Left lung (tissue), 10 donors: ENCODE measurements around the gene SLC25A23. TPM values are rescaled to one million over a fixed set of nuclear protein-coding genes. Genes with fewer than 3 reads are reported as not detected.

Experiments used
- ATAC-seq: fragments of 200-7000 bp; cut with Tn5 transposase; one replicate; pipeline ENCODE4 v1.9.1; 2020; ENCODE audit warnings: moderate library complexity
- DNase-seq, 4 donors: peaks; one replicate each; pipeline ENCODE4 v3.0.0-alpha.2; 2013 to 2020
- H3K27ac ChIP-seq, 2 donors: fragments of 200-600 bp; sonication (generic) in 1 of 2; one replicate each; pipeline versions ENCODE4 v1.5.0 to v1.8.0; 2020 to 2021
- H3K27me3 ChIP-seq, 2 donors: fragments of 200-600 bp; sonication (generic) in 1 of 2; one replicate each; pipeline versions ENCODE4 v1.5.0 to v1.8.0; 2020 to 2021
- H3K36me3 ChIP-seq, 2 donors: fragments of 200-600 bp; sonication (generic) in 1 of 2; one replicate each; pipeline versions ENCODE4 v1.5.0 to v1.8.0; 2020 to 2021
- H3K4me1 ChIP-seq, 2 donors: fragments of 200-600 bp; one replicate each; pipeline ENCODE4 v1.8.0; 2021
- H3K4me3 ChIP-seq, 2 donors: fragments of 200-600 bp; sonication (generic) in 1 of 2; one replicate each; pipeline versions ENCODE4 v1.5.0 to v1.8.0; 2020 to 2021; ENCODE audit warnings: mild to moderate bottlenecking in 1 of 2
- H3K9me3 ChIP-seq, 2 donors: fragments of 200-600 bp; sonication (generic) in 1 of 2; one replicate each; pipeline versions ENCODE4 v1.5.0 to v1.8.0; 2020 to 2021
- intact Hi-C, 2 donors: fragments of 100-400 bp; cut with DNase I; formaldehyde crosslinking; loops; one replicate each; pipeline versions ENCODE4 v1.11.2 to v1.14.2; 2022
- polyA plus RNA-seq, 6 donors: library from polyadenylated mRNA; unstranded; fragments of 120-200 nt; gene quantifications; one replicate each; pipeline ENCODE4 v1.2.1, GENCODE V29; 2013; ENCODE audit not compliant: insufficient read length in 6 of 6
- total RNA-seq, 2 donors: library from RNA; stranded (reverse); fragmentation: NEBNext Ultra II Directional; extraction: Animal tissue kit (Norgen Biotek cat#: 25700); gene quantifications; one replicate each; pipeline ENCODE4 v1.2.1, GENCODE V29; 2021
- TF ChIP-seq, protein P1 (sequence below), 2 donors: fragments of 200-600 bp; sonication (generic) in 1 of 2; IDR thresholded peaks; one replicate each; pipeline versions ENCODE4 v1.5.0 to v1.8.0; 2021; ENCODE audit warnings: antibody characterized with exemption in 2 of 2
- donor health status: DM: no; HTN: yes; CAD: no.
- donor health status: DM: no; HTN: no; CAD: no.

SLC25A23 gene
- total and polyA plus RNA-seq, 8 donors: 43.1 to 118 (median 56.1) TPM

DNA sequence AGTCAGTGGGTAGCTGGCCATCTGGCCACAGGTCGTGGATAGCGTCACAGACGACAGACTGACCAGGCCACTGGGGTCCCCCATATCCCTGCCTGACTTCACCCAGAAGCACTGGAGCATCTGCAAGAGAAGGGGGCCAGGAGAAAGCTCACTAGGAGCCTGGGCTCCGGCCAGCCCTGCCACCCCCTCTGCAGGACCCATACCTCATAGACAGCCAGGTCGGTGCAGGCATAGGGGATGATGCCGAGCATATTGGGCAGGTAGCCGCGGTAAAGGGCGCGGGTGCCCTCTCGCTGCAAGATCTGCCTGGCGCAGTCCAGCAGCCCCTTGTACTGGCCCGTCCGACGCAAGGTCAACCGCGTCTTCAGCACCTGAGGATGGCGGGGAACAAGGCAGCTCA is 32.5 kb downstream of the SLC25A23 start:
- TF ChIP-seq, protein P1, sequence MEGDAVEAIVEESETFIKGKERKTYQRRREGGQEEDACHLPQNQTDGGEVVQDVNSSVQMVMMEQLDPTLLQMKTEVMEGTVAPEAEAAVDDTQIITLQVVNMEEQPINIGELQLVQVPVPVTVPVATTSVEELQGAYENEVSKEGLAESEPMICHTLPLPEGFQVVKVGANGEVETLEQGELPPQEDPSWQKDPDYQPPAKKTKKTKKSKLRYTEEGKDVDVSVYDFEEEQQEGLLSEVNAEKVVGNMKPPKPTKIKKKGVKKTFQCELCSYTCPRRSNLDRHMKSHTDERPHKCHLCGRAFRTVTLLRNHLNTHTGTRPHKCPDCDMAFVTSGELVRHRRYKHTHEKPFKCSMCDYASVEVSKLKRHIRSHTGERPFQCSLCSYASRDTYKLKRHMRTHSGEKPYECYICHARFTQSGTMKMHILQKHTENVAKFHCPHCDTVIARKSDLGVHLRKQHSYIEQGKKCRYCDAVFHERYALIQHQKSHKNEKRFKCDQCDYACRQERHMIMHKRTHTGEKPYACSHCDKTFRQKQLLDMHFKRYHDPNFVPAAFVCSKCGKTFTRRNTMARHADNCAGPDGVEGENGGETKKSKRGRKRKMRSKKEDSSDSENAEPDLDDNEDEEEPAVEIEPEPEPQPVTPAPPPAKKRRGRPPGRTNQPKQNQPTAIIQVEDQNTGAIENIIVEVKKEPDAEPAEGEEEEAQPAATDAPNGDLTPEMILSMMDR (IDR thresholded peaks at IDR 0.05): no peak
- no peak for ATAC-seq

DNA sequence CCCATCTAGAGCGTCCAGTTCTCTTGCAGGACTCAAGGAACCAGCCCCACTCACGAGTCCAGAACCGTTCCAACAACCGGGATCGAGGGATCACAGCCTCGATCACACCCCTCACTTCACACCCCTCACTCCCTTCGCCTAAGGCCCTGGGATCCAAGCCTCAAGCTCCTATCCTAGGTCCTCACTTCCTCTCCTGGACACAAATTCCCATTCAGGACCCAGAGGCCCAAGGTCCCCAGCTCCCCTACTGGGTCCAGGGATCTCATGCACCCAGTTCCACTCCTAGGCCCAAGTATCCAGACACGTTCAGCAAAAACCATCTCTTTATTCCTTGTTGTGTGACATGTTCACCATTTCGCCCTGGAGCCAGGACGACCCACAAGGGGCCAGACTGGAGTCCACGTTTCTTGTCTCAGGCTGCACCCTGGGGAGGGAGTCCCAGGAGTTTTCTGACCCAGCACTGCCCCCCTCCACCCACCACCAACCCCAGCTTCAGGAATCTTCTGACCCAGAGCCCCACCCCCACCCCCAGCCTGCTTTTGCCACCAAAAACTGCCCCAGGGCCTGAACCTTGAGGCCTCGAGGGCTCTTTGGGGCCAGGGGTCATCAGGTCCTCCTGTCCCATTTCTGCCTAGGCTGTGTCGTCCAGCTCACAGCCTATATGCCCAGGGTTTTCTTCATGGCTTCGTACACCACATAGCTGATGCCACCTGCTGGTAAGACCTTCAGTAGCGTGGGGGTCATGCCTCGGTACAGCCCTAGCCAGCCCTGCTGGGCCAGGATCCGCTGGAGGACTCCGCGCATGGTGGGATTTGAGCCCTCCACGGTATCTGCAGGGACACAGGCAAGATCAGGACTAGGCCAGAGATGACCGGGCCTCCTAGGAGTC is 33.6 kb downstream of the SLC25A23 start:
- intact Hi-C loops: no loop called here
- peak overlapping the region in 1 of 2 donors; percentile 89 for H3K4me3 ChIP-seq

More for the DNA sequence above, 32.5 kb downstream of the SLC25A23 start:
- H3K9me3 ChIP-seq: no peaks in the 10 kb centered on the region
- no peak overlapping the region for H3K27ac ChIP-seq
- H3K27me3 ChIP-seq: no peaks in the 10 kb centered on the region
- no peaks in the 10 kb centered on the region for H3K36me3 ChIP-seq
- no peak for DNase-seq
- H3K4me1 ChIP-seq: peaks cover 10 to 23% of the 10 kb centered on the region in 2 donors
- intact Hi-C loops: no loop called here
- no peak overlapping the region for H3K4me3 ChIP-seq

DNA sequence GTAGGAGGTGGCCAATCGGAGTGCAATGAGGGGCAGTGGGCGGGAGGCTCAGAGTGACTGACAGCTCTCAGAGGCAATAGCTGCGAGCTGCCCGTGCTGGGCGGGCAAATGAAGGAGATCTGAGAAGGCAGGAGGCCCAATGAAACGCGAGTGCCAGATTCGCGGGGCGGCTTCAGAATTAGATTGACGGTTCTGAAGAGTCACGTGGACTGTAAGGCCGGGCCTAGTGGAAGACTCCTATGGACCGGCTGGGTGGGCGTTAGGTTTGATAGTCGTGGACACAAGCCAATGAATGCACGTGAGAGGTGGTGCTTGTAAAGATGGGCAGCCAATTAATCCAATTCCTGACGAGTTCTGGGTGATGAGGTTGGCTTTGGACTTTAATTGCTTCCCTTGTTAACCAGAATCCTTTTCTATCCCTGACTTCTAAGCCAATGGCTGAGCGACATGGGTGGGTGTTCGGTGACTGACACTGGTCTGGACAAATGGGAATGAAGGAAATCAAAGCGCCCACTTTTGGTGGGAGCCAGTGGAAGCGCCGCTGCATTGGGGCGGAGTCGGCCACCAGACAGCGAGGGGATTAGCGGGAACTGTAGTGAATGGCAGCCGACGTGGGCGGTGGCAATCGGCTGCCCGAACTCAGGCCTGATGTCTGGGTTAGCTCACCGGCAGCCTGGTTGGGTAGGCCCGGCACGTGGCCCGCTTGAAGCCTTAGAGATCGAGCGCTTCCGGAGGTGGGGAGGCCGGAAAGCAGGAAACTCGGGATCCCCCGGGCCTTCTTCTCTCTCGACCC is 34.5 kb downstream of the SLC25A23 start:
- peak; percentile 94 to 100 (median 100) for DNase-seq
- Histone ChIP-seq H3K4me3 (peak overlapping the region in 1 of 2 donors; percentile 89), H3K9me3 (no peaks in the 10 kb centered on the region), H3K4me1 (peaks cover 10 to 32% of the 10 kb centered on the region in 2 donors), H3K27ac (peak overlapping the region; percentile 87), H3K27me3 (no peaks in the 10 kb centered on the region), H3K36me3 (peaks cover 0 to 18% of the 10 kb centered on the region in 2 donors)
- TF ChIP-seq, protein P1 (IDR thresholded peaks at IDR 0.05): no peak
- intact Hi-C loops: no loop called here
- peak; percentile 93 for ATAC-seq

More for the DNA sequence above, 33.6 kb downstream of the SLC25A23 start:
- H3K27ac ChIP-seq: peak overlapping the region; percentile 87
- H3K36me3 ChIP-seq: peaks cover 0 to 10% of the 10 kb centered on the region in 2 donors
- ATAC-seq (no peak), DNase-seq (peak in 1 of 4 donors; percentile 13)
- H3K27me3 ChIP-seq: no peaks in the 10 kb centered on the region
- peaks cover 10 to 32% of the 10 kb centered on the region in 2 donors for H3K4me1 ChIP-seq
- H3K9me3 ChIP-seq: no peaks in the 10 kb centered on the region
- TF ChIP-seq, protein P1 (IDR thresholded peaks at IDR 0.05): no peak

DNA sequence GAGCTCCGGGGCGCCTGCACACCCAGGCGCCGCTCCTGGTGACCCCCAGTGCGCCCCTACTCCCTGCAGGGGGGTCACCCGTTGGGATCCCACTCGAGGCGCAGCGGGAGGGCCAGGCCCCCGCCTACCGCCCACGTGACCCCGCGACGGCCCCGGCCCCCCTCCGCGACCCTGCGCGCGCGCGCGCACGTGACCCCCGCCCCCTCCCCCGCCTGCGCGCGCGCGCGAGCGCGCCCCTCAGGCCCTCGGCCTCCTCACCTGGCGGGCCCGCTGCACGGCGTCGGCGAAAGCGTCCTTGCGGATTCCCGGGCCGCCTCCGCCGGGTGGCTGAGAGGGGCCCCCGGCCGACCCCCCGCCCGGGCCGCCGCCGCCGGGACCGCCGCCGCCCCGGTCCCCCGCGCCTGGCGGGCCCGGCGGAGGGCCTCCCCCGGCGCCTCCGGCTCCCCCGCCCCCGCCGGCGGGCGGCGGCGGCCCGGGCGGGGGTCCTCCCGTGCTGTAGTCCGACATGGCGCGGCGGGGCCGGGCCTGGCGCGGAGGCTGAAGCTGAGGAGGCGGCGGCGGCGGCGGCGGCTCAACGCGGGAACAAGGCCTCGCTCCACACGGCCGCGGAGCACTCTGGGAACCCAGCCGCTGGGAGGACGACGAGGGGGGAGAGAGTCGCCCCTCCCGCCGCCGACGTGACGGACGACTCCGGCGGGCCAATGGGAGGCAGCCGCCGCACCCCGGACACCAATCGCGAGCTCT is 35.2 kb downstream of the SLC25A23 start, which contains the start of gene KHSRP:
Gene KHSRP, minus strand, starts transcription at position 617 of the 744 bp plus-strand sequence. Its CDS starts 110 bp downstream, at position 507.
- Histone ChIP-seq H3K27ac (peak within 1 kb of the TSS; percentile 87), H3K36me3 (peaks cover 0 to 26% of the 10 kb centered on the region in 2 donors), H3K4me1 (peaks cover 10 to 32% of the 10 kb centered on the region in 2 donors), H3K9me3 (no peaks in the 10 kb centered on the region), H3K4me3 (peak within 1 kb of the TSS; percentile 88 to 89), H3K27me3 (no peaks in the 10 kb centered on the region)
- ATAC-seq (no peak), DNase-seq (peak in 2 of 4 donors; percentile 19 to 98)
- TF ChIP-seq, protein P1 (IDR thresholded peaks at IDR 0.05): no peak
- intact Hi-C loops: no loop called here
